Gastrocnemius medialis (tissue), 4 donors: ENCODE results near the gene ATXN1. TPM values are rescaled to one million over a fixed set of nuclear protein-coding genes. Genes with fewer than 3 reads are reported as not detected.

ENCODE experiments used
- ATAC-seq, 2 donors: fragments of 150-250 bp; one replicate each; pipeline ENCODE4 v1.9.1; 2016
- DNase-seq, 2 donors: peaks; one replicate each; pipeline ENCODE4 v3.0.0-alpha.2; 2019
- H3K27ac ChIP-seq, 4 donors: fragments of 200-600 bp; sonication (generic); 1 replicate in 1 of 4; 2 replicates in 3 of 4; pipeline ENCODE4 v1.5.1; 2016 to 2018; ENCODE audit warnings: mild to moderate bottlenecking in 2 of 4, moderate library complexity in 1 of 4
- H3K27me3 ChIP-seq, 3 donors: fragments of 200-600 bp; sonication (generic) in 2 of 3; 1 replicate in 1 of 3; 2 replicates in 2 of 3; pipeline versions ENCODE4 v1.5.1 to v1.6.0; 2016 to 2019; ENCODE audit warnings: mild to moderate bottlenecking in 1 of 3, moderate library complexity in 1 of 3
- H3K36me3 ChIP-seq, 2 donors: fragments of 200-600 bp; sonication (generic) in 1 of 2; one replicate each; pipeline ENCODE4 v1.5.1; 2017 to 2018
- H3K4me1 ChIP-seq, 2 donors: fragments of 200-600 bp; sonication (generic) in 1 of 2; one replicate each; pipeline ENCODE4 v1.5.1; 2016 to 2017; ENCODE audit warnings: mild to moderate bottlenecking in 2 of 2
- H3K4me3 ChIP-seq, 4 donors: fragments of 200-600 bp; sonication (generic) in 3 of 4; 1 replicate in 1 of 4; 2 replicates in 3 of 4; pipeline ENCODE4 v1.5.1; 2016 to 2019; ENCODE audit warnings: mild to moderate bottlenecking in 2 of 4
- H3K9me3 ChIP-seq, 3 donors: fragments of 200-600 bp; sonication (generic) in 2 of 3; 1 replicate in 1 of 3; 2 replicates in 2 of 3; pipeline ENCODE4 v1.5.1; 2016 to 2019
- CTCF ChIP-seq, 5 experiments: fragments of 450-650 bp in 3 of 5; fragments of 200-600 bp in 2 of 5; sonication (generic) in 2 of 5; IDR thresholded peaks in 4 of 5; conservative IDR thresholded peaks in 1 of 5; 1 replicate in 4 of 5; 2 replicates in 1 of 5; pipeline ENCODE4 v1.5.1; 2016 to 2019; ENCODE audit warnings: antibody characterized with exemption in 5 of 5, mild to moderate bottlenecking in 3 of 5, moderate library complexity in 3 of 5
- POLR2A ChIP-seq, 2 donors: fragments of 450-650 bp; IDR thresholded peaks; one replicate each; pipeline ENCODE4 v1.6.1; 2017; ENCODE audit warnings: antibody characterized with exemption in 2 of 2, mild to moderate bottlenecking in 2 of 2, moderate library complexity in 2 of 2
- in situ Hi-C, 4 donors: fragments of 200-750 bp; cut with MboI; loops; one replicate each; pipeline versions ENCODE4 v1.15.0 to v1.8.0; 2017; ENCODE audit warnings: low sequenced_read_pairs in 4 of 4
- intact Hi-C: fragments of 100-400 bp; cut with DNase I; formaldehyde crosslinking; loops from one replicate; pipeline ENCODE4 v1.15.1; 2023; ENCODE audit warnings: low total_unique reads
- total RNA-seq, 4 donors: library from RNA; depleted of rRNA; stranded (reverse); fragments of >200 nt; gene quantifications; one replicate each; pipeline versions ENCODE4 v1.1.0 to v1.2.3, GENCODE V29; 2016

ATXN1 gene
- total RNA-seq, 4 donors from 2014 or later: 21.8 to 42.9 (median 33.1) TPM

DNA sequence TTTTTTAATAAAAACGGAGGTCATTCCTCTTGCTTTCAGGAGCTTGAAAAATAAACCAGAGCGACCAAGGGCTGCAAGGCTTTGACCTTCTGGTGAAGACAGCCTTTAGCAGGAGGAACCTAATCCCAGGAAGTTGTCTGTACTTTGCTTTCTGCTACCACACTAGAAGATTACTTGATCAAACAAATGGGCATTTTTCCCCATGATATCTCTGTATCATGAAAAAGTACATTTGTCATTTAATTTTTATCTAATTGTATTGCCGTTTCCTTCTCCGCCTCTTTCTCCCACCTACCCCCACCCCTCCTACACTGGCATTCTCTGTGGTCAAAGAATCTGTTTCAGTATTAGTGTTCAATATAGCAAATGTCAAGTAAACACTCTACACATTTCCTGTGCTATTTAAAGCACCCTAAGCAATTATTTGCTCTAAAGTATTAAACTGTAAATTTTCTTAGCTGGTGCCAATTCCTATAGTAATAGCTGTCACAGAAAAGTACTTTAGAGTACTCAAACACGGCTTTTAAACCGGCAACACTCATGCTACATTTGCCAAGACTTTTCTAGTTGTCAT, 29.7 kb downstream of the ATXN1 start:
- Histone ChIP-seq H3K4me3 (no peak overlapping the region), H3K27me3 (no peaks in the 10 kb centered on the region), H3K36me3 (no peaks in the 10 kb centered on the region), H3K9me3 (no peaks in the 10 kb centered on the region), H3K4me1 (peaks cover 38 to 51% of the 10 kb centered on the region in 2 donors), H3K27ac (no peak overlapping the region)
- TF ChIP-seq POLR2A (IDR thresholded peaks at IDR 0.05): no peak
- TF ChIP-seq CTCF (IDR thresholded peaks at IDR 0.05 in 4 of 5, conservative IDR thresholded peaks at IDR 0.05 in 1 of 5): no peak
- intact Hi-C loops: no loop called here
- in situ Hi-C loops: no loop called here
- ATAC-seq (no peak), DNase-seq (no peak)

- no peaks in the 10 kb centered on the region for H3K9me3 ChIP-seq
- no peaks in the 10 kb centered on the region for H3K36me3 ChIP-seq
- H3K27ac ChIP-seq: no peak overlapping the region
- DNase-seq (no peak), ATAC-seq (no peak)
- TF ChIP-seq CTCF (IDR thresholded peaks at IDR 0.05 in 4 of 5, conservative IDR thresholded peaks at IDR 0.05 in 1 of 5) (no peak), POLR2A (IDR thresholded peaks at IDR 0.05) (no peak)
- H3K27me3 ChIP-seq: no peaks in the 10 kb centered on the region
- H3K4me1 ChIP-seq: peaks cover 32 to 47% of the 10 kb centered on the region in 2 donors
- in situ Hi-C loops: no loop called here
- no peak overlapping the region for H3K4me3 ChIP-seq
- intact Hi-C loops: no loop called here
Measured at GRCh38 chr6:16730738-16731477, 30.4 kb downstream of the ATXN1 start.

DNA sequence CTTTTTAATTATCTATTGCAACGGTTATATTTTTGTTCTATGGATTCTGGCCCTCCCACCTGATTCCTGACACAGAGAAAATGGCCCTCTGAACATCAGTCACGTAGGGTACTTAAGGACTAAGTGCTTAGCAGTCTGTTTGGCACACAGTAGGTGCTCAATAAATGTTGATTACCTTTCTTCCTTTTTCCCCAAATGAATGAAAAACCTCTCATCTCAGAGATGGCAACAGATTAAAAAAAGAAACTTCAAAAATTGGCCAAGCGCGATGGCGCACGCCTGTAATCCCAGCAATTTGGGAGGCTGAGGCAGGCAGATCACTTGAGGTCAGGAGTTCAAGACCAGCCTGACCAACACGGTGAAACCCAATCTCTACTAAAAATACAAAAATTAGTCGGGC, 31.5 kb downstream of the ATXN1 start:
- H3K36me3 ChIP-seq: no peaks in the 10 kb centered on the region
- no peaks in the 10 kb centered on the region for H3K27me3 ChIP-seq
- intact Hi-C loops: no loop called here
- DNase-seq: no peak
- H3K4me3 ChIP-seq: no peak overlapping the region
- H3K27ac ChIP-seq: no peak overlapping the region
- H3K9me3 ChIP-seq: no peaks in the 10 kb centered on the region
- in situ Hi-C loops: no loop called here
- no peak for TF ChIP-seq POLR2A (IDR thresholded peaks at IDR 0.05)
- no peak for TF ChIP-seq CTCF (IDR thresholded peaks at IDR 0.05 in 4 of 5, conservative IDR thresholded peaks at IDR 0.05 in 1 of 5)
- H3K4me1 ChIP-seq: peaks cover 39 to 45% of the 10 kb centered on the region in 2 donors
- ATAC-seq: no peak

DNA sequence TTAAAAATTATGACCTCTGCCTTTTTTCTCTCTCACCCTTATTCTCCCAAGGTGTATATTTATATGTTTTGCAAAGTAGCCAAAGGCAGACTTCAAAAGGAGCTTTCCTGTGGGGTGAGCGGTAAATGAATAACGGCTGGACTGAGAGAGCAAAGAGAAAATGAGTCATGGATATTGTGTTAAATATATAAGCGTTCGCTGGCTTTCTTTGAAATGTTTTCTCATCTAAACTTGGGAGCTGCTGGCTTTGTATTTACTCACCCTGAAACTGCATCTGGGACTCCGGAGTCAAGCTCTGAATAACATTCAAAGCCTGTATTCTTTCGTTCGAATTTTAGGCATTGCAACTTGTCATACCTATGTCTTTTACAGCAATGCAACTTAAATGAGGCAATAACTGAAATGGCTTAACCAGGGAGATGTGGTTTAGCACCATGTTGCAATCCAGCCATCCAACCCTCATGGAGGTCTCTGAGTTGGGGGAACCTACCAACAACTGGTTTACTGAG, 32.0 kb downstream of the ATXN1 start:
- H3K9me3 ChIP-seq: no peaks in the 10 kb centered on the region
- DNase-seq (no peak), ATAC-seq (no peak)
- no peaks in the 10 kb centered on the region for H3K27me3 ChIP-seq
- no peak overlapping the region for H3K4me3 ChIP-seq
- peaks cover 44 to 47% of the 10 kb centered on the region in 2 donors for H3K4me1 ChIP-seq
- intact Hi-C loops: no loop called here
- TF ChIP-seq CTCF (IDR thresholded peaks at IDR 0.05 in 4 of 5, conservative IDR thresholded peaks at IDR 0.05 in 1 of 5) (no peak), POLR2A (IDR thresholded peaks at IDR 0.05) (no peak)
- in situ Hi-C loops: no loop called here
- H3K36me3 ChIP-seq: no peaks in the 10 kb centered on the region
- no peak overlapping the region for H3K27ac ChIP-seq
